ENCODE data around the gene B9D1.

Gene B9D1

GRCh38 chr17:19303367-19303776, 59.2 kb downstream of the B9D1 start:
- DNase-seq (ENCODE audit: low read depth), result no peak

- DNase-seq (ENCODE audit: low read depth), result no peak
Observed at GRCh38 chr17:19302791-19303331, 59.7 kb downstream of the B9D1 start.

GRCh38 chr17:19301973-19302372, 60.5 kb downstream of the B9D1 start:
- no peak for DNase-seq (ENCODE audit: low read depth)

GRCh38 chr17:19301274-19301951, 61.1 kb downstream of the B9D1 start:
- no peak for DNase-seq (ENCODE audit: low read depth)

GRCh38 chr17:19299866-19300265, 62.7 kb downstream of the B9D1 start:
- no peak for DNase-seq (ENCODE audit: low read depth)

GRCh38 chr17:19299214-19299747, 63.2 kb downstream of the B9D1 start:
- no peak for DNase-seq (ENCODE audit: low read depth)

GRCh38 chr17:19298569-19299213, 63.8 kb downstream of the B9D1 start:
- no peak for DNase-seq (ENCODE audit: low read depth)

GRCh38 chr17:19296786-19297778, 65.4 kb downstream of the B9D1 start:
- DNase-seq (ENCODE audit: low read depth), result no peak

GRCh38 chr17:19295473-19296135, 66.9 kb downstream of the B9D1 start:
- DNase-seq (ENCODE audit: low read depth), result no peak

- DNase-seq (ENCODE audit: low read depth), result no peak
Observed at GRCh38 chr17:19294443-19294842, 68.1 kb downstream of the B9D1 start.
